Fibroblast of skin of right biceps (primary cell): ENCODE results near the gene RHOB.
A peak's percentile ranks its signal among the peaks of the same experiment; 100 is the strongest.
"Not testable (repeated sequence)": the region's sequence is repeated elsewhere in the genome, so short reads cannot be mapped to it uniquely, and the experiment has no call there.

Experiments
- DNase-seq: peaks from one replicate; pipeline ENCODE4 v3.0.0-alpha.2; 2013

RHOB gene

DNA sequence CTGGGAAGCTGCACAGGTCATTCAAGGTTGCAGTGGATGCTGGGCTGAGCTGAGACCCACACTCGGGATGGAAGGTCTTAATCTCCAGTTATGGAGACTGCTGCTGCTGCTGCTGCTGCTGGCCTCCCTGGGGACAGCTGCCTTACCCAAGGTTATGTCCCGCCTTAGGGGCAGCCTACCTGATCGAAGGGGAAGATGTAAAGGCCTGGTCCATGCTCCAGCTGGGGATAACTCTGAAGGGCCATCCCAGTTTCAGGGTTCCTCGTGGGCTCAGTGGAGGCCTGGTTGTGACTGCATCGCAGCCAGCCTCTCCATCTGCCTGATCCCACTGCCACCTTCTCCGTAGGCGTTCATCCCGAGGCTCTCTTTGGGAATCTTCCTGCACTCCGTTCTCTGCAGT lies 33.0 kb downstream of the RHOB start:
- DNase-seq: no peak

- DNase-seq: no peak
Measured at GRCh38 chr2:20480913-20481312, 34.0 kb downstream of the RHOB start.

DNA sequence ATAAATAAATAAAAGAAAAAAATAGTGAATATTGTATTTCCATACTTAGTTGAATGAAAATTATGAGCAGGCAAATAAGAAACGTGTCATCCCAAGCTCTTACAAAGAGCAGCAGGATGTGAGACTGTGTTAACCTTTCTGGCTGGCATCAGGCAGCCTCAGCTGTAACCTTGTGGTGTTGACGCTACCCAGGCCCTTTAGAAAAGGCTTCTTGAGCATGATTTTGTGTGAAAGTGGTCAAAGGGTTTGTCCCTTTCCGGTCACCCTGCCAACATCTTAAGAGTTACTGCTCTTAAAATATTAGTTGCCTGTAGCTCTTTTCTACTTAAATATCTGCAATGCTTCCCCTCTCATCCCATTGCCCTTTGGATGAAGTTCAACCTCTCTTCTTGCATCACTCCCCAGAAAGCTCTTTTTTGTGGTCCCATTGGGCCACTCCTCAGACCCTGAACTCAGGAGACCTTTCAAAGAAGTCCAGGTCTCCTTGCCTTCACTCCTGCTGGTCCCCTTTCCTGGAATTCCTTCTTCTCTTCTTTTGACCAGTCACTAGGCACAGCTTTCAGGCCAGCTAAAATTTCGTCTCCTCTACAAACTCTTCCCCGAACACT lies 35.0 kb downstream of the RHOB start:
- no peak for DNase-seq

- DNase-seq: no peak
Measured at GRCh38 chr2:20482725-20483124, 35.9 kb downstream of the RHOB start.

DNA sequence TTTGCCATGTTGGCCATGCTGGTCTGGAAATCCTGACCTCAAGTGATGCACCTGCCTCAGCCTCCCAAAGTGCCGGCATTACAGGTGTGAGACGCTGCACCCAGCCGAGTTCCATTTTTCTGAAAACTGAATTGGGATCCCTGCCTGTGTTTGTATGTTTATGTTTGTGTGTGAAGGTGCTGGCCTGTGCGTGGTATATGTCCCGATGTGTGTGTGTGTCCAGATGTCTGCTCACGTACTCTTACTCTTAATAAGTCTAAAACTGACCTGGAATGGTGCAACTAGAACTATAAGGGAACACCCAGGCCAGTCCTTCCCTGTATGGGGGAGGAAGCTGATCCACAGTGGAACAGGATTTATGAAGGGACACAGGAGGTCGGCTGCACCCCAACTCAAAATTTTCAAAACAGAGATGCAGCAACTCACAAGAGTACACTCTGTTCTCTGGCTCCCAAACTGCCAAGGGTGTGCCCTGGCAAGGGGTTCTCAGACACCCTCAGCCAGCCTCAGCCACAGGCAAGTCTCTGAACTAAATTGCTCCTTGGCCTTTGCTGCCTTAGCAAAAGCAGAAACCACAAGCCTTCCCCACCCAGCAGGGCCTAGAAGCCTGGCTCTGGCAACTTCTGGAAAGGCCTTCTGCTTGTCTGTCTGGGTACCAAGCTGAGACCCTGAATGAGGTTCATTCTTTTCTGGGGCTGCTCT lies 36.5 kb downstream of the RHOB start:
- no peak for DNase-seq

DNA sequence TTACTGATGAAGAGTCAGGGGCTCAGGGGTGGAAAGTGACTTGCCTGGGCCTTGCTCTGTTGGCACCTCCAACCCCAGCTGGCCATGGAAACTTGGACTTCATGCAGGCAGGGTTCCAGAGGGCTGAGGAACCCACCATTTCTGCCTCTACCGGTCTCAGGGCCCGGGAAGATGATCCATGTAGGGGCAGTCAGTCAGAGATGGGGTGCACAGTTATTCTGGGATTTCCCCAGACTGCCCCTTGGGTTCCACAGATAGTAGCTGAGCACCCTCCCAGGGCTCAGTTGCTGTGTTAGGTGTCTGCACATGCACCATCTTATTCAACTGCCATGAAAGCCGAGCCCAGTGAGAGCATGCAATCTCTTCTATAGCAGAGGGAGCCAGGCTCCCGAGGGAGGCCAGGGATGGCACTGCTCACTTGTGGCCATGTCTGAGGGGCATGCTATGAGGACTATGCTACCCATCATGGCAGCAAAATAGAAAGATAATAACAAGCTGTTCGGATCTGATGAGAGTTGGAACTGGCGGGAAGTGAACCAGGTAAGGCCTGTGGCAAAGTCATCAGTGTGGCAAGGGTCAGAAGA lies 37.3 kb downstream of the RHOB start:
- no peak for DNase-seq

DNA sequence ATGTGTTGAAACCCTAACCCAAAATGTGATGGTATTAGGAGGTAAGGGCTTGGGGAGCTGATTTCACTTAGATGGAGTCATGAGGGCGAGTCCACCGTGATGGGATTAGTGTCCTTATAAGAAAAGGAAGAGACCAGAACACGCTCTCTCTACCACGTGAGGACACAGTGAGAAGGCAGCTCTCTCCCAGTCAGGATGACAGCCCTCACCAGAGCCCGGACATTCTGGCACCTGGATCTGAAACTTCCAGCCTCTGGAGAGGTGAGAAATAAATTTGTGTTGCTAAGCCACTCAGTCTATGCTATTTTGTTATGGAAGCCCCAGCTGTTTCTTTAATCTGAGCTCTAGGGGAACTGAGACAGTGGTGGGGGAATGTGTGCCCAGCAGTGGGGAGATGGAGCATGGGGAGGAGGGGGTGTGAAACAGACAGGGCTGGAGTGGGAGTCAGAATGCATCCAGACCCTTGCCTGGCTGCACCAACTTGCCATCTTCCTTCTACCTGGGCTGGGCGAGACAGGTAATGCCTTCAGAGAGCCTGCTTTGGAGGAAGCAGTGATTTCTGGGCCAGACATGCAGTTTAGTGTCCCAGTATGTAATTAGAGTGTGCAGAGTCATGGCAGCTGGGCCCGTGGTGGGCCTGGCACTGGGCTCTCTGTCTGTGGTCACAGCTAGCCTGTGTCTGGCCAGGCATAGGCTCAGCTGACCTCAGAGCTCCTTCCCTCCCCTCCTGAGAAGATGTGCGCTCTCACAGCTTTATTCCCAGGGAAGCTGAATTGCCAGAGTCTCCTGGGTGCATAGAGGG lies 38.1 kb downstream of the RHOB start:
- no peak for DNase-seq

DNA sequence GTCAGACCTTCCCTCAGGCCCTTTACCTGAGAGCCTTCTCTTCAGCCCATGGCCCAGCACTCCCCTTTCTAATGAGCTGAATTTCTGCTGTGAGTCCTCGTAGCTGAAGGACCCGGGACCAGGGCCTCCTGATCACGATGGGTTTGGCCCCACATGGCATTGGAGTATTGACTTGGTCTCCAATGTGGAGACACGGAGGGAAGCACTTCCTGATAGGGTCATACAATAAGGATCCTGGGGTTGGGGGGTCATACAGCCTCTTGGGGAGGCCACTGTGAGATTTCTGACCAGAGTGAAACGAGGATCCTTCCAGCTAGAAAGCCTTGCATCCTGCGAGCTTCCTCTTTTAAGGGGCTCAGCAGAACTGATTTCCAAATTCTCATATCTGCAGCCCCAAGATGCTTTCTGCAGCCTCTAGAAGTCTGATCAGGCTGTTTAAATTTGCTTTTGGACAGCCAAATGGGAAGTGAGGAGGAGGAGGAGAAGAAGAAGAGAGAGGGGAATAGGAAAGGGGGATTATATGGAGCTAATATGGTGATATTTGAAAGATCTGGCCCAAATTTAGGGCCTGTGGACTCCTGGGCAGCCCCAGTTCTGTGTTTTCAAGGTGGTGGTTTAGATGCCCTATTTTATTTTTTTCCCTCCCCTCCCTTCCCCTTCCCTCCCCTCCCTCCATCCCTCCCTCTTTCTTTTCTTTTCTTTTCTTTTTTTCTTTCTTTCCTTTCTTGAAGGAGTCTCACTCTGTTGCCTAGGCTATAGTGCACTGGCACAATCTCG lies 38.9 kb downstream of the RHOB start:
- no peak for DNase-seq

- no peak for DNase-seq
Measured at GRCh38 chr2:20486571-20486970, 39.7 kb downstream of the RHOB start.

DNA sequence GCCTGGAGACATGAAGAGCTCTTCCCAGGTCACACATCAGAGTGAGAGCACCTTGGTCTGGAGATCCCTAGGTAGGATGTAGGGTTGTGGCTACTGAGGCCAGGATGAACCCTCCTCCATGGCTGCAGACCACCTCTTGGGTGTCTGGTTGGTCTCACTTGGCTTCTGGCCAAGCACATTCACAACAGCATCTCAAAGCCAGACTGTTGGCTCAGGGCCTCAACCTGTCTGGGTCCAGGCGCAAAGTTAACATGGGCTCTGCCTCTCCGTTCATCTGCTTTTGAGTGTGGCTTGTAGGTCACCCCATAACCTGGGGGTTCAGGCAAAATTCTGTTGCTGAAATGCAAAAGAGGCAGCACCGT lies 40.1 kb downstream of the RHOB start:
- DNase-seq: no peak

GRCh38 chr2:20487392-20488174 lies 40.7 kb downstream of the RHOB start:
- no peak for DNase-seq

DNA sequence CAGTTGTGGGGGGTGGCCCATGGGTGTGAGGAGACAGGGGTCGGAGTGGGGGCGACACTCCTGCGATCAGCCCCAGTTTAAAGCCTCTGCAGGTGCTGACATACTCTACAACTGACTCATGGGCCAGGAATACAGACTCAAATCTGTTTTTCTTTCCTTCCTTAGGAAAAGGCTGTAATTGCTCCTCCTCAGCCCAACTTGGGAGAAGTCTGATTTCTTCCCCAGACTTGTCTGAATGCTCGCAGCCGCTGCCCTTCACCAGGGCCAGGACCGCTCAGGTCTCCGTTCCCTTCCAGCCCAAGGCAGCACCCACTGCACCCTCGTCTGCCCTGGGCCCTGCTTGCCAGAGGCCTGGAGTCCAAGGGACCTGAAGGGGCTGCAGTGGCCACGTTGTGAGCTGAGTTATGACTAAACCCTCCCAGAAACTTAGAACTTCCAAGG lies 41.3 kb downstream of the RHOB start:
- DNase-seq: peak; percentile 9

DNA sequence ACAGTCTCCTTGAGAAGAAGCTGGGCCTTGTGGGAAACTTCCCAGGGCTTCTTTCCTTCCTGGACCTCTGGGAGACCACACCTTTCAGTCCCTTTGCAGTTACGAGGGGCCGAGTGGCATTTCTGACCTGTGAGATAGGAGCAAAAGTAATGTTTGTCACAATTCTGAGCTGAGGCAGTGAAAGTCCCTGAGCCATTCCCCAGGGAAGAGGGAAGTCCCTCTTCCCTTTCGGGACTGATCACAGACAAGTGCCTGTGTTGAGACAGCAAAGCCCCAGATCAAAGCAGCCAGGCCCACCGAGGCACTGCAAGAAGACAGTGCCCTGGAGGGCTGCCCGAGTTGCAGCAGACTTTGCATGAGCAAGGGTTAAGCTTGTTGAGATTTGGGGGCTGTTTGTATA lies 41.9 kb downstream of the RHOB start:
- no peak for DNase-seq

GRCh38 chr2:20490300-20491181 lies 43.7 kb downstream of the RHOB start:
- DNase-seq: peak; percentile 77

- DNase-seq: no peak
Measured at GRCh38 chr2:20491739-20492531, 45.1 kb downstream of the RHOB start.

- DNase-seq: not testable (repeated sequence)
Measured at GRCh38 chr2:20493095-20493494, 46.2 kb downstream of the RHOB start.

DNA sequence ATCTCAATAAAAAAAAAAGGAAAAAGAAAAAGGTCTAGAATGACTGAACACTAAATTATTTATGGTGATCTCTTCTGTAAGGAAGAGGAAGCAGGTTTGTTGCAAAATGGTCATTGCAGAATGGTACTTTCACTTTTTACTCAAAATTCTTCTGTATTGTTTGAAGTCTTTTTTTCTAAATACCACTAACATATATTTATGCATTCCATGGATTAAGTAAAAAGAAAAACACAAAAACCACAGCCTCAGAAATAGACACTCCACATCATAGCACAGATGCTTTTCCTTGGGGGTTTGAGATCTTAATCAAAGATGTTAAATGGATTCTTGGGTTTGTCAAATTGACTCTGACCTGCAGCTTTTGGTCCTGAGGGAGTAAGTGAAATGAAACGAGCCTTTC lies 47.4 kb downstream of the RHOB start:
- DNase-seq: peak; percentile 78

DNA sequence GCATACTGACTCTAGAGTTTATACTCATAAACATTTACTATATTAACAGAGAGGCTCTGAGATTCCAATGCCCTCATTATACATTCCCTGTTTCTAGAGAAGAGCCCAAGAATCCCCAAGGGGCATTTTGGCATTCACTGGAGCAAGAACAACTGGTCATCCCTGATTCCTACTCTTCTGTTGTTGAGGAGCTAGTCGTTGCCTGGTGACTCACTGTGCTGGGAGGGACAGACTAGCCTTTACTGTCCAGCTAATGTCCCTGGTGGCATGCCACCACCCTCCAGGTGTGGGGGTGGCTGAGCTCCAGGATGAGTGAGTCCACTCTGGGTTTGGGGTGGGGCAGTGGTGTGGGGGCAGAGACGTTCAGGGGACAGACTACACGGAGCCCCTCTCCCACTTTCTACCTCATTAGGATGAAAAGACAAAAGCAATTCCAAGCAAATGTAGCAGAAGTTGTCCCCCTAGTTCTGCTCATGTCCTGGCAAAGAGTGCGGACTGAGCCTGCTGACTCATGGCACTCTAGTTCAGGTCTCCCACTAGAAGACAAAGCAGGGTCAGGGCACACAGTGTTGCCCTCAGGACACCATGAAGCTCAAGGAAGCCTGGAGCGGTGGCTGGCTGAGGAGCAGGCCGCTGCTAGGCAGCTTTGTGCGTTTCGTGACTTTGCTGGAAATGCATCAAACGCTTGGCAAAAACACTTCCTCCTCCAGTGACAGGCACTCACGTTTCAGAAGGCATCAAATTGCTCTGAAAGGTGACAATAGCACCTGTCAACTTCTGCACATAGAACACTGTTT lies 49.4 kb downstream of the RHOB start:
- DNase-seq: peak; percentile 70

GRCh38 chr2:20496942-20497341 lies 50.1 kb downstream of the RHOB start:
- DNase-seq: no peak
